Kidney epithelial cell (primary cell): ENCODE measurements around the gene MRPL52. TPM values are rescaled to one million over a fixed set of nuclear protein-coding genes. Genes with fewer than 3 reads are reported as not detected.
A peak's percentile ranks its signal among the peaks of the same experiment; 100 is the strongest.

Experiments
- DNase-seq: peaks from one replicate; pipeline ENCODE4 v3.0.0-alpha.2; 2010; ENCODE audit warnings: low read depth
- H3K27me3 ChIP-seq: 2 replicates; pipeline ENCODE4 v1.6.0; 2011; ENCODE audit warnings: low read length; ENCODE audit not compliant: control insufficient read depth, insufficient read depth
- H3K36me3 ChIP-seq: 2 replicates; pipeline ENCODE4 v1.5.1; 2011; ENCODE audit warnings: low read length; ENCODE audit not compliant: control insufficient read depth, insufficient read depth
- H3K4me3 ChIP-seq: 2 replicates; pipeline ENCODE4 v1.5.1; 2011; ENCODE audit warnings: low read depth, mild to moderate bottlenecking, control low read depth, low read length
- CTCF ChIP-seq: IDR thresholded peaks from 2 replicates; pipeline ENCODE4 v1.5.1; 2011; ENCODE audit warnings: mild to moderate bottlenecking, moderate library complexity, low read length, control low read depth, inconsistent platforms; ENCODE audit not compliant: insufficient read depth, poor library complexity, severe bottlenecking
- total RNA-seq: library from RNA; depleted of rRNA; stranded (reverse); fragments of >200 nt; gene quantifications from 2 replicates; pipeline ENCODE4 v1.2.3, GENCODE V29; 2015

The MRPL52 gene
- total RNA-seq, 1 donor from 2014 or later = 362 TPM

- TF ChIP-seq CTCF = no peak
- no peak for DNase-seq
- H3K27me3 ChIP-seq = no peaks in the 10 kb centered on the region
- peaks cover 7% of the 10 kb centered on the region for H3K36me3 ChIP-seq
- H3K4me3 ChIP-seq = peak overlapping the region; percentile 92
Observed at GRCh38 chr14:22872833-22873520, 43.3 kb downstream of the MRPL52 start.

- Histone ChIP-seq H3K36me3 (peaks cover 9% of the 10 kb centered on the region), H3K4me3 (no peak overlapping the region)
- no peak for TF ChIP-seq CTCF
Observed at GRCh38 chr14:22875003-22875747, 45.5 kb downstream of the MRPL52 start.

GRCh38 chr14:22875748-22876319 is 46.1 kb downstream of the MRPL52 start:
- H3K36me3 ChIP-seq = peaks cover 9% of the 10 kb centered on the region
- H3K4me3 ChIP-seq = no peak overlapping the region
- no peaks in the 10 kb centered on the region for H3K27me3 ChIP-seq
- no peak for DNase-seq
- no peak for TF ChIP-seq CTCF

More at GRCh38 chr14:22875003-22875747, 45.5 kb downstream of the MRPL52 start:
- no peak for DNase-seq
- no peaks in the 10 kb centered on the region for H3K27me3 ChIP-seq

- Histone ChIP-seq H3K27me3 (no peaks in the 10 kb centered on the region), H3K36me3 (peaks cover 9% of the 10 kb centered on the region), H3K4me3 (no peak overlapping the region)
- no peak for DNase-seq
- TF ChIP-seq CTCF = no peak
Observed at GRCh38 chr14:22877000-22877501, 47.4 kb downstream of the MRPL52 start.

- H3K27me3 ChIP-seq = no peaks in the 10 kb centered on the region
- H3K4me3 ChIP-seq = no peak overlapping the region
- DNase-seq = no peak
- TF ChIP-seq CTCF = no peak
- H3K36me3 ChIP-seq = peaks cover 9% of the 10 kb centered on the region
Observed at GRCh38 chr14:22878271-22879246, 48.9 kb downstream of the MRPL52 start.
